Stimulated activated CD8-positive, alpha-beta memory T cell treated with anti-CD3 and anti-CD28 coated beads, Interleukin-2, amount 100 ng/mL, for 48 hours (primary cell): ENCODE data around the gene ARMS2.

ENCODE experiments used
- DNase-seq, 2 donors: peaks; one replicate each; pipeline ENCODE4 v3.0.0-alpha.2; 2020; ENCODE audit warnings: low read depth in 2 of 2

The ARMS2 gene

GRCh38 chr10:122494173-122494820, 39.8 kb downstream of the ARMS2 start:
- no peak for DNase-seq

DNA sequence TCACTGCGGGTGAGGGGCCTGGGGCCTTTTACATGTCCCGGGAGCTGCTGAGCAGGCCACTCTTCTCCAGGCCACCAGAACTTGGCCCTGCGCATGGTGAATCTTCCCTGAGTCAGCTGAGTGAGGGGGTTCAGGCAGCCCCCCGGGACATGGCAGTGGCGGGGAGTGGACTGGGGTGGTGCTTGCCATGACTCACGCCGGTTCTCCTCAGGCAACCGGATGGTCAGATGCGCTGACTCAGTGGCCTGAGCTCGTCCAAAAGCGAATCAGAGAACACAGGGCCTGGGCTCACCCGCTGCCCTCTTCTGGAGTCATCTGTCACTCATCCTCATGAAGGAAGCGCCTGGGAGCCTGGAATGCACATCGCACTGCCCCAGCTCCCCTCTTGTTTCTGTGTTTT, 40.4 kb downstream of the ARMS2 start:
- no peak for DNase-seq

GRCh38 chr10:122495406-122496340, 41.2 kb downstream of the ARMS2 start:
- DNase-seq, result no peak

- no peak for DNase-seq
Measured at GRCh38 chr10:122497241-122497640, 42.8 kb downstream of the ARMS2 start.

DNA sequence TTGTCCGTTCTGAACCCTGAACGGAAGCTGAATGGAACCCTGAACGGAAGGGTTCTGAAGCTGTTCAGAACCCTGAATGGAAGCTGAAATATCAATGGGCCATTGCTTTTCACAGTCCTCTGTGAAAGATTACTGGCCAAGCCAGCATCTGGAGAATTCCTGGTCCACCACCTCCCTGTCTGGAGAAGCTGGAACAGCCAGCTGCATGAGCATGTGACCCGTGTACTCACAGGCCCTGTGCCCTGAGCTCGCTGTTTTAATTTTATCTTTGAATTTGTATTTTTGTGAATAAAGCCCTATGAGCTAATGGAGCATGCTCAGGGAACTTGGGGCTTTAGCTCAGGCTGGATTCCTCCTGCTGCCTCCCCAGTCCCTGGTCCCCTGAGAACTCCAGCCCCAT, 44.1 kb downstream of the ARMS2 start:
- no peak for DNase-seq

GRCh38 chr10:122499012-122499411, 44.6 kb downstream of the ARMS2 start:
- DNase-seq, result no peak

DNA sequence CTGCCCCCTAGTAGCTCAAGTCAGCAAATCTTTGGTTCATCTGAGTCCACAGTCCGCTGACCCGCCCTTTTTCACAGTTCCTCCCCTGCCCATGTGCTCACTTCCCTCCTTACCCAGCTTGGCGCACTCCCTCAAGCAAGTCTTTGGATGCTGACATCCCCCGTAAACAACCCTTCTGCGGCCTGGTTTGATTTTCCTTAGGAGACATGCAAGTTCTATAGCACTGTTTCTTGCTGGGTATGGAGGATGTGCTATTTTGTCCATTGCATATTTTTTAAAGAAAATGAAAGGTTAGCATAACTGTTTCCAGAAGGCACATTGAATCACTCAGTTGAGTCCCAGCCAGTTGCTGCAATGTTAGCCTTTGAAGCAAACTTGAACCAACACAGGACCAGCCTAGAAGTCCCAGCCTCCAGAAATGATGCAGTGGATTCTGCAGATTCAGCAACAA, 45.1 kb downstream of the ARMS2 start:
- DNase-seq, result no peak

GRCh38 chr10:122500194-122500593, 45.7 kb downstream of the ARMS2 start:
- DNase-seq, result no peak

DNA sequence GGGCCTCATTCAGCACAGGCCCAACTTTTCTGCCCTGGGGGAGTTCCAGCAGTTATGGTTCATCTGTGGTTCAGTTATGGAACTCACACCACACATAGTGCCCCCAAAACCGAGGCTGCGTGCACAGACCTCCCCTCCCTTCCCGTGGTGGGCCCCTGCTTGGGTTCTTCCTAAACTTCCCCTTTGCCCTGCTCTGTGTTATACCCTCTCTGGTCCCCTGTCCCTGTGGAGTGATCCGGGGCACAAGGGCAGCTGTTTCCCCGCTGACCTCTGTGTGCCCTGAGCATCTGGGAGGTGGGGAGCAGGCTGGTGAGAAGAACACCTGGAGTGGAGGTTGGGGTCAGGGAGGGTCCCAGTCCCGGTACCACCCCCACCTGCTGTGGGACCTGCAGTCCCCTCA, 46.3 kb downstream of the ARMS2 start:
- no peak for DNase-seq

- no peak for DNase-seq
Measured at GRCh38 chr10:122503012-122503411, 48.6 kb downstream of the ARMS2 start.

- DNase-seq, result no peak
Measured at GRCh38 chr10:122503886-122504609, 49.6 kb downstream of the ARMS2 start.

GRCh38 chr10:122504610-122504950, 50.1 kb downstream of the ARMS2 start:
- no peak for DNase-seq

DNA sequence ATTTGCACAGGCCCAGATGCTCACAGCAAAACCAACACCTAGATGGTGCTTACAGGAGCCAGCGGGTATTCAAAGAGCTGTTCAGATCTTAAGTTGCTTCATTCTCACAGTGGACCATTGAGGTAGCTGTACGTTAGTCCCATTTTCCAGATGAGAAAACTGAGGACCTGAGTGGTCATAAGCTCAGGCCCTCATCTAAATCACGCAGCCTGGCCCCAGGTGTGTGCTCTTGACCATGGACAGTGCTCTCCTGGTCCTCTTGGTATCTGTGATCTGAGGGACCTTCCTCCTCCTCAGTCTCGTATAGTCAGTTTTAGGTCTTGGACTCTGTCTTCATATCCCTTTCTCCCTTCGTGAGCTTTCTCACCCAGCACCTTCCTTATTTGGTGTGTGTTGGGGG, 50.6 kb downstream of the ARMS2 start:
- no peak for DNase-seq

- no peak for DNase-seq
Measured at GRCh38 chr10:122505885-122506645, 51.6 kb downstream of the ARMS2 start.
